ENCODE data around the gene PNPLA8. TPM values are rescaled to one million over a fixed set of nuclear protein-coding genes. Genes with fewer than 3 reads are reported as not detected.
"Not testable (repeated sequence)": the region's sequence is repeated elsewhere in the genome, so short reads cannot be mapped to it uniquely, and the experiment has no call there.

Gene PNPLA8
- total and polyA plus RNA-seq, 11 donors, result 12.5 to 61.5 (median 32.8) TPM

DNA sequence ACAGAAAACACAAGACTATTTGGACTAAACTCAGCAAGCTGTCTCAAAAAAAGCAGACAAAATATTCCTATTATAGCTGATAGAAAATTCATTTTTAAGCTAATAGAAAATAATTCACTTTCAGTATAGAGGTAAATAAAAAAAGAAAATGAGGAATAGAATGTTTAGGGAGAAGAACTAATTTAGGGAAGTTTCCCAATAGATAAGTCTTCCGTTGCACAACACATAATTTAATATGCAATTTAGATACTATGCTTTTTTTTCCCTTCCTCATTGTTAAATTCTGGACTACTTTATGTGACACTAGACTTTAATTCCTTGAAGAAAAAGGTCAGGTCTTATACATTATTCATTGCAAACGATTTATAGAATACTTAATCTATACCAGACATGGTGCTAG, 10.3 kb downstream of the PNPLA8 start:
- peaks cover 0 to 31% (median 14%) of the 10 kb centered on the region in 12 donors for H3K4me1 ChIP-seq
- intact Hi-C loops (cut with DNase I), result no loop called here
- WGBS, 4 donors, result 83 to 89% (median 84%) methylated on average over 2 of the region's 2 CpGs
- H3K9me3 ChIP-seq, result peaks cover 0 to 7% (median 0%) of the 10 kb centered on the region in 12 donors
- no peaks in the 10 kb centered on the region for H3K27me3 ChIP-seq
- H3K27ac ChIP-seq, result no peak overlapping the region
- ATAC-seq (no peak), DNase-seq (no peak)
- no peak for TF ChIP-seq POLR2A (IDR thresholded peaks at IDR 0.05)
- no peak for TF ChIP-seq CTCF (IDR thresholded peaks at IDR 0.05)
- peaks cover 0 to 73% (median 50%) of the 10 kb centered on the region in 9 donors for H3K36me3 ChIP-seq
- H3K4me3 ChIP-seq, result no peak overlapping the region

DNA sequence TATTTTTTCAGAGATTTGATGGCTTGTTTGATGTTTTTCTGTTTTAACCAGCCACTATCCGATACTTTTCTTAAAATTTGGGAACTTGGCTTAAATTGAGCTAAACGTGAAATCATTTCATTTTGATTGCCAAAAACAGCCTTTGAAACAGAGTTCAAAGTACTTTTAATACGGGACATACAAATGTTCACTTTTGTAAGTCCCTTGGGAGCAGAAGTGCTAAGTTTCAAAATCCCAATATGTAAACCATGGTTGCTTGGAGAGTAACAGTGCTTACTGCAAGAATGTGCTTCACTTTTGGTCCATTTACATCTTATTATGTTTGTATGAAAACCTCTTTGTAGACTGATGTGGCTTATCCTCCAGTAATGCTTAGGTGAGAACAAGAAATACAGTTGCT, 10.9 kb downstream of the PNPLA8 start:
- H3K27ac ChIP-seq, result no peak overlapping the region
- H3K36me3 ChIP-seq, result peaks cover 0 to 72% (median 56%) of the 10 kb centered on the region in 9 donors
- peaks cover 0 to 28% (median 9%) of the 10 kb centered on the region in 12 donors for H3K4me1 ChIP-seq
- intact Hi-C loops (cut with DNase I), result no loop called here
- 73 to 81% (median 74%) methylated on average over 3 of the region's 3 CpGs for WGBS, 4 donors
- DNase-seq, result no peak
- no peaks in the 10 kb centered on the region for H3K27me3 ChIP-seq
- H3K4me3 ChIP-seq, result no peak overlapping the region
- peaks cover 0 to 7% (median 0%) of the 10 kb centered on the region in 12 donors for H3K9me3 ChIP-seq
- TF ChIP-seq CTCF (IDR thresholded peaks at IDR 0.05), result no peak
- no peak for TF ChIP-seq POLR2A (IDR thresholded peaks at IDR 0.05)
- no peak for ATAC-seq

GRCh38 chr7:108511939-108512338, 14.0 kb downstream of the PNPLA8 start:
- TF ChIP-seq CTCF (IDR thresholded peaks at IDR 0.05), result no peak
- no peak for TF ChIP-seq POLR2A (IDR thresholded peaks at IDR 0.05)
- DNase-seq, result no peak
- H3K4me3 ChIP-seq, result no peak overlapping the region
- H3K27me3 ChIP-seq, result no peaks in the 10 kb centered on the region
- peaks cover 0 to 56% (median 42%) of the 10 kb centered on the region in 9 donors for H3K36me3 ChIP-seq
- intact Hi-C loops (cut with DNase I), result no loop called here
- 88 to 96% (median 91%) methylated on average over 4 of the region's 4 CpGs for WGBS, 4 donors
- no peaks in the 10 kb centered on the region for H3K9me3 ChIP-seq
- H3K27ac ChIP-seq, result no peak overlapping the region
- ATAC-seq, result no peak
- peaks cover 0 to 18% (median 0%) of the 10 kb centered on the region in 12 donors for H3K4me1 ChIP-seq

DNA sequence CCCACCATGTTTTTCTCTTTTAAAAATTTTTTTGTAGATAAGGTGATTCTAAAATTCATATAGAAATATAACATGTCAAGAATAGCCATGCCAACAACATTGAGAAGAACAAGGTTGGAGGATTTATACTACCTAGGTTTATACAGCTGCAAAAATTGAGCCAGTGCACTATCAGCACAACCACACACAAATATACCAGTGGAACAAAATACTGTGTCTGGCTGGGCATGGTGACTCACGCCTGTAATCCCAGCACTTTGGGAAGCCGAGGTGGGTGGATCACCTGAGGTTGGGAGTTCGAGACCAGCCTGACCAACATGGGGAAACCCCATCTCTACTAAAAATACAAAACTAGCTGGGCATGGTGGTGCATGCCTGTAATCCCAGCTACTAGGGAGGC, 21.4 kb downstream of the PNPLA8 start:
- not testable (repeated sequence) for ATAC-seq, DNase-seq, H3K27ac ChIP-seq, H3K9me3 ChIP-seq, H3K4me3 ChIP-seq, H3K27me3 ChIP-seq
- intact Hi-C loops (cut with DNase I), result loop anchor here in 2 of 10 donors (5.0 kb wide), 2 partner anchors 52 to 322 kb away; no protein-coding TSS in a partner anchor
- 91 to 96% (median 95%) methylated on average over 3 of the region's 3 CpGs for WGBS, 4 donors
- Histone ChIP-seq H3K4me1 (peaks cover 0 to 11% (median 0%) of the 10 kb centered on the region in 12 donors), H3K36me3 (peaks cover 0 to 59% (median 50%) of the 10 kb centered on the region in 9 donors)

Data from heart left ventricle (tissue), 16 donors.